ENCODE measurements around the gene GJD3. TPM values are rescaled to one million over a fixed set of nuclear protein-coding genes. Genes with fewer than 3 reads are reported as not detected.
A peak's percentile ranks its signal among the peaks of the same experiment; 100 is the strongest.

The GJD3 gene
- total and polyA plus RNA-seq, 2 donors (not counting 3 experiments of a cell fraction or from before 2014, with no cell fraction given): 0.10 to 0.40 TPM

DNA sequence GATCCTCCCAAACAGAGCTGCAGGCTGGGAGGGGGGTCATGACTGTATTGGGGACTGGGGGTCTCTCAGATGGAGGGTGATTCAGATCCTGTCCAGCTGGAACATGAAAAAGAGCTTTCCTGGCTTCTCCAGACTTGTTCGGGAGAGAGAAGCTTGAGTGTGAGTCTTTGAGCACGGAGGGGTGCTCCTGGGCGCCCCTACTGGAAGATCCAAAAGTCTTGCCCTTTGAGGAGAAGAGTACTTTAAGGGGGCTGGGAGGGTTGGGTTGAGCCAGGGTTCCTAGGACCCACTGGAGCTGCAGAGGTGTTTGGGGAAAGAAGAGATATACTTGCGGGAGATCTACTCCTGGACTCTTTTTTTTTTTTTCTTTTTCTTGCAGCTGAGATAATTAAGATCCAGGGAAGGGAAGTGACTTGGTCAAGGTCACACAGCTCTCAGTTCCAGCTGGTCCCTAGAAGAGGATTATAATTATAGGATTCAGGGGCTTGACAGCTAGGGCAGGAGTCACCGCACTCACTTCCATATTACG is 47.1 kb downstream of the GJD3 start:
- H3K27me3 ChIP-seq (ENCODE audit: control insufficient read depth in 2 of 2, insufficient read depth in 2 of 2, low read length in 2 of 2): no peaks in the 10 kb centered on the region

More for the DNA sequence above, 47.1 kb downstream of the GJD3 start:
- H3K4me2 ChIP-seq (ENCODE audit: insufficient read depth, low read length): peak overlapping the region; percentile 88
- H3K36me3 ChIP-seq (ENCODE audit: control insufficient read depth in 2 of 2, extremely low read depth in 1 of 2, insufficient read depth in 2 of 2, low read length in 2 of 2): no peaks in the 10 kb centered on the region
- H3K4me3 ChIP-seq (replicated peaks in 1 of 3; ENCODE audit: insufficient read depth in 1 of 3, low read depth in 1 of 3, low read length in 3 of 3): peak overlapping the region in 2 of 3 experiments; percentile 55 to 63
- DNase-seq (ENCODE audit: low read depth, low spot score) (peak; percentile 76), FAIRE-seq (no peak)
- no peak overlapping the region for H2AFZ ChIP-seq (ENCODE audit: low read depth, low read length)
- peak overlapping the region; percentile 82 for H3K27ac ChIP-seq (ENCODE audit: insufficient read depth, low read depth, low read length)
- intact Hi-C loops (cut with micrococcal nuclease): no loop called here
- H3K9me3 ChIP-seq (replicated peaks; ENCODE audit: control insufficient read depth, insufficient read depth, low read length): no peaks in the 10 kb centered on the region
- peaks cover 72% of the 10 kb centered on the region for H3K4me1 ChIP-seq (ENCODE audit: control insufficient read depth, extremely low read depth, insufficient read depth, low read length)
- dilution Hi-C loops (cut with MboI; ENCODE audit: extremely low pct_ligation_motif_present, low sequenced_read_pairs): no loop called here
- H3K9ac ChIP-seq (replicated peaks; ENCODE audit: extremely low read depth, insufficient read depth, low read length): peak overlapping the region; percentile 73
- H4K20me1 ChIP-seq (replicated peaks; ENCODE audit: control insufficient read depth, extremely low read depth, insufficient read depth, low read length): no peaks in the 10 kb centered on the region
- CTCF ChIA-PET: interaction anchor here (0.6 to 6.9 kb wide), 13 partner anchors 8 to 216 kb away, joined by 3 to 109 read pairs (median 5); partner anchors contain the start of gene RARA
- BruUV-seq (replicated peaks): TSS peak; percentile 71
- peaks cover 43% of the 10 kb centered on the region for H3K79me2 ChIP-seq (ENCODE audit: control insufficient read depth, insufficient read depth, low read length)
- no peaks in the 10 kb centered on the region for H3K9me1 ChIP-seq (replicated peaks; ENCODE audit: control insufficient read depth, extremely low read depth, insufficient read depth, low read length)
- peak; percentile 13 for TF ChIP-seq FOS (IDR thresholded peaks at IDR 0.05; ENCODE audit: borderline replicate concordance, insufficient read depth, low read length)
- no peak for TF ChIP-seq MYC (IDR thresholded peaks at IDR 0.05; ENCODE audit: low read depth, low read length)
- TF ChIP-seq, protein P1, sequence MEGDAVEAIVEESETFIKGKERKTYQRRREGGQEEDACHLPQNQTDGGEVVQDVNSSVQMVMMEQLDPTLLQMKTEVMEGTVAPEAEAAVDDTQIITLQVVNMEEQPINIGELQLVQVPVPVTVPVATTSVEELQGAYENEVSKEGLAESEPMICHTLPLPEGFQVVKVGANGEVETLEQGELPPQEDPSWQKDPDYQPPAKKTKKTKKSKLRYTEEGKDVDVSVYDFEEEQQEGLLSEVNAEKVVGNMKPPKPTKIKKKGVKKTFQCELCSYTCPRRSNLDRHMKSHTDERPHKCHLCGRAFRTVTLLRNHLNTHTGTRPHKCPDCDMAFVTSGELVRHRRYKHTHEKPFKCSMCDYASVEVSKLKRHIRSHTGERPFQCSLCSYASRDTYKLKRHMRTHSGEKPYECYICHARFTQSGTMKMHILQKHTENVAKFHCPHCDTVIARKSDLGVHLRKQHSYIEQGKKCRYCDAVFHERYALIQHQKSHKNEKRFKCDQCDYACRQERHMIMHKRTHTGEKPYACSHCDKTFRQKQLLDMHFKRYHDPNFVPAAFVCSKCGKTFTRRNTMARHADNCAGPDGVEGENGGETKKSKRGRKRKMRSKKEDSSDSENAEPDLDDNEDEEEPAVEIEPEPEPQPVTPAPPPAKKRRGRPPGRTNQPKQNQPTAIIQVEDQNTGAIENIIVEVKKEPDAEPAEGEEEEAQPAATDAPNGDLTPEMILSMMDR (IDR thresholded peaks at IDR 0.05; ENCODE audit: extremely low read depth in 1 of 2, insufficient read depth in 1 of 2, low read depth in 1 of 2, low read length in 2 of 2): peak; percentile 47 to 70
- TF ChIP-seq, protein P2, sequence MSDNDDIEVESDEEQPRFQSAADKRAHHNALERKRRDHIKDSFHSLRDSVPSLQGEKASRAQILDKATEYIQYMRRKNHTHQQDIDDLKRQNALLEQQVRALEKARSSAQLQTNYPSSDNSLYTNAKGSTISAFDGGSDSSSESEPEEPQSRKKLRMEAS (IDR thresholded peaks at IDR 0.05; ENCODE audit: insufficient read depth, insufficient read length): no peak
- POLR2A ChIA-PET: interaction anchor here (0.6 to 1.5 kb wide), 5 partner anchors 8 to 1371 kb away, joined by 3 to 6 read pairs (median 4); no protein-coding TSS in a partner anchor

Measured in endothelial cell of umbilical vein (primary cell).